ENCODE measurements around the gene OR10G6. TPM values are rescaled to one million over a fixed set of nuclear protein-coding genes. Genes with fewer than 3 reads are reported as not detected.

OR10G6 gene
- total RNA-seq, 1 experiment from 2014 or later: not detected

GRCh38 chr11:123977731-123978347, 17.1 kb downstream of the OR10G6 start, which contains the start of gene OR10S1:
Gene OR10S1, minus strand, starts transcription at chr11:123977781. Its CDS starts 117 bp downstream, at chr11:123977664.
- H3K36me3 Mint-ChIP-seq (ENCODE audit: insufficient read depth, unreplicated experiment): no peaks in the 10 kb centered on the region
- intact Hi-C loops (cut with micrococcal nuclease; ENCODE audit: unreplicated experiment): no loop called here
- CTCF ChIA-PET: no interaction called here
- H3K4me3 Mint-ChIP-seq (ENCODE audit: low read depth, unreplicated experiment): no peak within 1 kb of the TSS
- H3K9me3 Mint-ChIP-seq (ENCODE audit: low read depth, unreplicated experiment): peaks cover 8% of the 10 kb centered on the region
- no peaks in the 10 kb centered on the region for H3K27me3 Mint-ChIP-seq (ENCODE audit: unreplicated experiment)
- no peak for DNase-seq
- H3K27ac Mint-ChIP-seq (ENCODE audit: unreplicated experiment): no peak within 1 kb of the TSS
- no peak for TF ChIP-seq CTCF (IDR thresholded peaks at IDR 0.05; ENCODE audit: unreplicated experiment)
- H3K4me1 Mint-ChIP-seq (ENCODE audit: low read depth, unreplicated experiment): no peaks in the 10 kb centered on the region
- BruUV-seq (replicated peaks): no TSS peak

GRCh38 chr11:123976770-123977560, 18.0 kb downstream of the OR10G6 start:
- intact Hi-C loops (cut with micrococcal nuclease; ENCODE audit: unreplicated experiment): no loop called here

GRCh38 chr11:123973816-123974215, 21.1 kb downstream of the OR10G6 start:
- H3K27me3 Mint-ChIP-seq (ENCODE audit: unreplicated experiment): no peaks in the 10 kb centered on the region
- DNase-seq: no peak
- no peak for TF ChIP-seq CTCF (IDR thresholded peaks at IDR 0.05; ENCODE audit: unreplicated experiment)
- intact Hi-C loops (cut with micrococcal nuclease; ENCODE audit: unreplicated experiment): no loop called here
- peaks cover 5% of the 10 kb centered on the region for H3K9me3 Mint-ChIP-seq (ENCODE audit: low read depth, unreplicated experiment)
- no peak overlapping the region for H3K27ac Mint-ChIP-seq (ENCODE audit: unreplicated experiment)
- H3K36me3 Mint-ChIP-seq (ENCODE audit: insufficient read depth, unreplicated experiment): no peaks in the 10 kb centered on the region
- no TSS peak for BruUV-seq (replicated peaks)
- CTCF ChIA-PET: no interaction called here
- no peaks in the 10 kb centered on the region for H3K4me1 Mint-ChIP-seq (ENCODE audit: low read depth, unreplicated experiment)
- H3K4me3 Mint-ChIP-seq (ENCODE audit: low read depth, unreplicated experiment): no peak overlapping the region

More at GRCh38 chr11:123976770-123977560, 18.0 kb downstream of the OR10G6 start:
- no TSS peak for BruUV-seq (replicated peaks)
- no peak for DNase-seq
- Mint-ChIP-seq H3K36me3 (ENCODE audit: insufficient read depth, unreplicated experiment) (no peaks in the 10 kb centered on the region), H3K27me3 (ENCODE audit: unreplicated experiment) (no peaks in the 10 kb centered on the region), H3K4me3 (ENCODE audit: low read depth, unreplicated experiment) (no peak overlapping the region), H3K27ac (ENCODE audit: unreplicated experiment) (no peak overlapping the region), H3K4me1 (ENCODE audit: low read depth, unreplicated experiment) (no peaks in the 10 kb centered on the region), H3K9me3 (ENCODE audit: low read depth, unreplicated experiment) (peaks cover 5% of the 10 kb centered on the region)
- CTCF ChIA-PET: no interaction called here
- TF ChIP-seq CTCF (IDR thresholded peaks at IDR 0.05; ENCODE audit: unreplicated experiment): no peak

GRCh38 chr11:123956752-123957151, 38.2 kb downstream of the OR10G6 start:
- intact Hi-C loops (cut with micrococcal nuclease; ENCODE audit: unreplicated experiment): no loop called here
- Mint-ChIP-seq H3K36me3 (ENCODE audit: insufficient read depth, unreplicated experiment) (no peaks in the 10 kb centered on the region), H3K4me1 (ENCODE audit: low read depth, unreplicated experiment) (no peaks in the 10 kb centered on the region)

More at GRCh38 chr11:123956752-123957151, 38.2 kb downstream of the OR10G6 start:
- TF ChIP-seq CTCF (IDR thresholded peaks at IDR 0.05; ENCODE audit: unreplicated experiment): no peak
- CTCF ChIA-PET: no interaction called here
- H3K4me3 Mint-ChIP-seq (ENCODE audit: low read depth, unreplicated experiment): no peak overlapping the region
- DNase-seq: no peak
- H3K27me3 Mint-ChIP-seq (ENCODE audit: unreplicated experiment): no peaks in the 10 kb centered on the region
- no peak overlapping the region for H3K27ac Mint-ChIP-seq (ENCODE audit: unreplicated experiment)
- H3K9me3 Mint-ChIP-seq (ENCODE audit: low read depth, unreplicated experiment): peaks cover 15% of the 10 kb centered on the region
- no TSS peak for BruUV-seq (replicated peaks)

Data from Calu3 (cell line).